GM21381 (cell line): ENCODE results near the gene FOXK1.
"Not testable (repeated sequence)": the region's sequence is repeated elsewhere in the genome, so short reads cannot be mapped to it uniquely, and the experiment has no call there.

Source experiments
- ATAC-seq: cut with Tn5 transposase; IDR thresholded peaks from one replicate; pipeline ENCODE4 v1.9.1; 2021; ENCODE audit warnings: mild to moderate bottlenecking, moderate library complexity; ENCODE audit not compliant: unreplicated experiment

FOXK1 gene

DNA sequence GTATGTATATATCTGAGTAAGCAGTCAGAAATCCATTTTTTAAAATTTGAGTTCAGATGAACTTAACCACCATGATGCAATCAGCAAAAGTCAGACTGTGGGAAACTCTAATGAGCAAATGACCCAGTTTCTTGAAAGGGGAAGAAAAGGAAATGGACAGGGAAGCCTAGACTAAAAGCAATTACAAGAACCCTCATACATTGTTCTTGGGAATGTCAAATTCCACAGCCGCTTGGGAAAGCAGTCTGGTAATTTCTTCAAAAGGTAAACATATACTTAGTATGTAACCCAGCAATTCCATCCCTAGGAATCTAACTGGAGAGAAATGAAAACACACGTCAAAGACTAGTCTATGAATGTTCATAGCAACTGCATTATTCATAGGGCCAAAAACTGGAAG is 16.4 kb upstream of the FOXK1 start:
- ATAC-seq = no peak

DNA sequence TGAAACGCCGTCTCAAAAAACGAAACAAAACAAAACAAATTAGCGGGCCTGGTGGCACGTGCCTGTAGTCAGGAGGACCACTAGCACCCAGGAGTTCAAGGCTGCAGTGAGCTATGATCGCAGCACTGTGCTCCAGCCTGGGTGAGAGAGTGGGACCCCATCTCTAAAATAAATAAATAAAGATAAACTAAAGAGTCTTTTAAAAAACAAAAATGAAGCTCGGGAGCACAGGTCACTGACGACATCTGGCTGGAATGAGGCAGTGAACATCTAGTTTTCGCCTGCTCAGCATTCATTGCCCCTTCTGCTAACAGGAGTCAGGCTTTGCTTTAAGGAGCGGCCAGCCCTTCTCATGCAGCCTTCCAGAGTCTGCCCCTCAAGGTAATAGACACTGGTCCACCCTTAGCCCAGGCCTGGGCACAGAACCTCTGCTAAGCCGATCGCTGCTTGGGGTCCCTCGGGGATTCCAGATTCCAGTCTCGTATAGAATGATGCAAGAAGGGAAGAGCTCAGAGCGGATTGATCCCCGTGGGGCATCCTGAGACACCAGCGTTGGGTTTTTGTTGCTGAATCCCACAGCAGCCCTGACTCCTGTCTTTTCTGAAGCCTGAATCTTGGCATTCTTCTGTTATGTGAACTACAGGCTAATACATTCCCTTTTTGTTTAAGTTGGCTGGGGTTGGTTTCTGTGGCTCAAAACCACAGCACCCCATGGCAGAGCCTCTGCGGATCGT is 14.2 kb upstream of the FOXK1 start:
- ATAC-seq = no peak

DNA sequence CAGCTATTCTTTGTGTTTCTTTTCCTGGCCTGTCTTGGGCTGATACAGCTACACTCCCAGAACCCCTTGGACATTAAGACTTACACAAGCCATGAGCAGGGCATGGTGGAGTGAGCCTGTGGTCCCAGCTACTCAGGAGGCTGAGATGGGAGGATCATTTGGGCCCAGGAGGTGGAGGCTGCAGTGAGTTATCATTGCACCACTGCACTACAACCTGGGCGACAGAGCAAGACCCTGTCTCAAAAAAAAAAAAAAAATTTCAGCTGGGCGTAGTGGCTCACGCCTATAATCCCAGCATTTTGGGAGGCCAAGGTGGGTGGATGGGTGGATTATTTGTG is 13.6 kb upstream of the FOXK1 start:
- no peak for ATAC-seq

DNA sequence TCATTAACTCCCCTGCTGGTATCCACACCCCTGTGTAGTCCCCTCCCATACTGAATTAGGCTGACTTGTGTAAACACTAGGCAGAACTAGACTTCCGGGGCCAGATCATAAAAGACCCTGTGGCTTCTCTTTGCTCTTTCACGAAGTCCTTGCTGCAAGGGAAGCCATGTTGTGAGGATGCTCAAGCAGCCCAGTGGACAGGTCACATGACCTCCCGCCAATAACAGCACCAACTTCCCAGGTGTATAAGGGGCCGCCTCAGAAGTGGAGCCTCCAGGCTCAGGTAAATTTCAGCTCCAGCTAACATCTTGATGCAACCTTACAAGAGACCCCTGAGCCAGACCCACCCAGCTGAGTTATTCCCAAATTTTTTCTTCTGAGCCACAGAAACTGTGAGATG is 11.3 kb upstream of the FOXK1 start:
- no peak for ATAC-seq

DNA sequence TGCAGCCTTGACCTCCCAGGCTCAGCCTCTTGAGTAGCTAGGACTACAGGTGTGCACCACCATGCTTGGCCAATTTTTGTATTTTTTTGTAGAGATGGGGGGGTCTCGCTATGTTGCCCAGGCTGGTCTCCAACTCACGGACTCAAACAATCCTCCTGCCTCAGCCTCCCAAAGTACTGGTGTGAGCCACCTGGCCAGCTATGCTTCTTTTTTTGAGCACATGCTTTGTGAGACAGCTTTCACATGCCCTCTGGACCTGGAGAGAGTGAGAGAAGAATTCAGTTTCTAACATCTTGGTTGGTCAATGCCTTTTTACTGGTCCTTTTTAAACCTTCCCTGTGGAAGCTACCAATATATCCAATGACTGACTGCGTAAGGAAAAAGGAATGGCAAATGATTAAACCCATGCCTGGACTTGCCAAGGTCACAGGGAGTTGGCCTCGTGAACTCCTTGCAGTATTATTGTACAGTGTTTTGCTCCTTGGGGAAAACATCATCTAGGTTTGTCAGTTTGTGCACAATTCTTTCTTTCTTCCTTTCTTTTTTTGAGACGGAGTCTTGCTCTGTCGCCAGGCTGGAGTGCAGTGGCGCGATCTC is 6.2 kb upstream of the FOXK1 start:
- ATAC-seq = no peak

DNA sequence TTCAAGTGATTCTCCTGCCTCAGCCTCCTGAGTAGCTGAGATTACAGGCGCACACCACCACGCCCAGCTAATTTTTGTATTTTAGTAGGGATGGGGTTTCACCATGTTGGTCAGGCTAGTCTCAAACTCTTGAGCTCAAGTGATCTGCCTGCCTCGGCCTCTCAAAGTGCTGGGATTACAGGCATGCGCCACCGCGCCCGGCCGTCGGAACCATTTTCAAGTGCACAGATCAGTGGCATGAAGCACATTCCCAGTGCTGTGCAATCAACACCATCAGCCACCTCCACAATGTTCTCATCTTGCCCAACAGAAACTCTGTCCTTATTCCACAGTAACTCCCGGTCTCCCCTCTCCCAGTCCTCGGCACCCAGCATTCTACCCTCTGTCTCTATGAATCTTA is 4.6 kb upstream of the FOXK1 start:
- not testable (repeated sequence) for ATAC-seq

DNA sequence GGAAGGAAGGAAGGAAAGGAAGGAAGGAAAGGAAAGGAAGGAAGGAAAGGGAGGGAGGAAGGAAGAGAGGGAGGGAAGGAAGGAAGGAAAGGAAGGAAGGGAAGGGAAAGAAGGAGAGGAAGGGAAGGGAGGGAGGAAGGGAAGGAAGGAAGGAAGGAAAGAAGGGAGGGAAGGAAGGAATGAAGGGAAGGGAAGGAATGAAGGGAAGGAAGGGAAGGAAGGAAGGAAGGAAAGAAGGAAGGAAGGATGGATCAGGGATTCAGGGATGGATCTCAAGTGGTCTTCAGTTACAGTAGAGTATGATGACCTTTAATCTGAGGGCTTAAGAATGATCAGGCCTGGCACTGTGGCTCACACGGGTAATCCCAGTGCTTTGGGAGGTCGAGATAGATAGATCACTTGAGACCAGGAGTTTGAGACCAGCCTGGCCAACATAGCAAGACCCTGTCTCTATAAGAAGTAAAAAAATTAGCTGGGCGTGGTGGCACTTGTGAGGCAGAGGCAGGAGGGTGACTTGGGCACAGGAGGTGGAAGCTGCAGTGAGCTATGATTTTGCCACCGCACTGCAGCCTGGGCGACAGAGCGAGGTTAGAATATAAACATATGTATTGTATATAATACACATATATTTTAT is 760 bp upstream of the FOXK1 start:
- no peak for ATAC-seq

DNA sequence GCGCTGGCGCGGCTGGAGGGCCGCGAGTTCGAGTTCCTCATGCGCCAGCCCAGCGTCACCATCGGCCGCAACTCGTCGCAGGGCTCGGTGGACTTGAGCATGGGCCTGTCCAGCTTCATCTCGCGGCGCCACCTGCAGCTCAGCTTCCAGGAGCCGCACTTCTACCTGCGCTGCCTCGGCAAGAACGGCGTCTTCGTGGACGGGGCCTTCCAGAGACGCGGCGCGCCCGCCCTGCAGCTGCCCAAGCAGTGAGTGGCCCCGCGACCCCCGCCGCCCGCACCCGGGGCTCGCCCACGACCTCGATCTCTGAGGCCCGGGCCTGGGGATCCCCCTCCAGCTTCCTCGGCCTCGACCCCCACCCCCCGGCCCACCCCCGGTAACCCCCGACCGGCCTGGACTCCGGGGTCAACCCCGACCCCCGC is 537 bp downstream of the FOXK1 start:
- ATAC-seq = peak; percentile 24

DNA sequence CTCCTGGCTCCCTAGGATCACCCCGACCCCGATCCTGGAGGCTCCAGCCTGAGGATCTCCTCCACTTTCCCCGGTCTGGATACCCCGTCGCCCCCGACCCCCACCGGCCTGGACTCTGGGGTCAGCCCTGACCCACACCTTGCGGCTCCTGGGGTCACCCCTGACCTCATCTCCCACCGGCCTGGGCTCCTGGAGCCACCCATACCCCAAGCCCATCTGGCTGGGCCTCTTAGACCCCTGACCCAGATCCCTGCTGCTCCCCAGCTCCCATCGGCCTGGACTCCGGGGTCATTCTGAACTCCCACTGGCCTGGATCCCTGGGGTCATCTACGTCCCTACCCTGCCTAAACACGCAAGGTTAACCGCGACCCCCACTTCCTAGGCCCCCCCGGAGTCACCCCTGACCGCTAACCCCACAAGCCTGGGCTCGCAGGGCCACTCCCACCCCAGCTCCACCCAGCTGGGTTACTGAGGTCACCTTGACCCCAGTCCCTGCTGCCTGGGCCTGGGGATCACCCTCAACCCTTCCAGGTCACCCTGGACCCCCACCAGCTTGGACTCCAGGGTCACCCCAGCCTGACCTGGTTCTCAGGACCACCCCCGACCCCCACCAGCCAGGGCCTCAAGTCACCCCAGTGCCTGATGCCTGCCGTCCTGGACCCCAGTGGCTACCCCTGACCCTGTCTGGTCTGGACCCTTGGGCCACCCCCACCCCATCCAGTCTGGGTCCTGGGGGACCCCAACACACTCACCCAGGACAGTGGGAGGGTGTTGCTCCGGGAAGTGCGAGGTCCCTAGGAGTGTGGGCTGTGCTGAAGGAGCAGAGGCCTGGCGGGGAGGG is 1.2 kb downstream of the FOXK1 start:
- no peak for ATAC-seq

DNA sequence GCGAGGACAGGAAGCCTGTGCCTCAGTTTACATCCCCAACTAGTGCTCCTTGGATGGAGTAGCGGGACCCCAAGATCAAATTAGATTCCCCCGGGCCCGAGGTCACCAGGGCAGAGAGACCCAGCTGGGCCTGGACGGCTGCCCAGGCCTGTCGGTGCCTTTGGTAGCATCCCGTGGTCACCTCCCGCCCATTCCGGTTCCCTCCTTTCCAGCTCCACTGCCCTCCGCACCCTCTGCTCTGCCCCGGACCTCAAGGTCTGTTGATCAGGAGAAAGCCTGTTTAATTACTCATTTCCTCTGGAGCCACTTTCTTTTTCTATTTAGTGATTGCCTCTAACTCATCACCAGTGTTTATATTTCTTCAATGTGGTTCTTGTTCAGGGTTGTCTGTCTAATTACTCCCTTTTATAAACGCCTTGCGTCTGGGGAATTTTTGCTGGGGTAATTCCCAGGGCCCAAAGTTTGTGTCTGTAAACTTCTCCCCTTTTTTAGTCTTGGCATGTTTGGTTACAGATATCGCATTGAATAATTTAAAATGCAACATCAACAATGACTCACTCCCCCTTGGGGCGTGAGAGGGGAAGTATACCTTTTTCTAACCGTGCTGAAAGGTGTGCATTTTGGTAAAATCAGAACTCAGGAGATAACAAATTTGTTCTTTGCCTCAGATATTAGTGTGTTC is 1.9 kb downstream of the FOXK1 start:
- no peak for ATAC-seq

DNA sequence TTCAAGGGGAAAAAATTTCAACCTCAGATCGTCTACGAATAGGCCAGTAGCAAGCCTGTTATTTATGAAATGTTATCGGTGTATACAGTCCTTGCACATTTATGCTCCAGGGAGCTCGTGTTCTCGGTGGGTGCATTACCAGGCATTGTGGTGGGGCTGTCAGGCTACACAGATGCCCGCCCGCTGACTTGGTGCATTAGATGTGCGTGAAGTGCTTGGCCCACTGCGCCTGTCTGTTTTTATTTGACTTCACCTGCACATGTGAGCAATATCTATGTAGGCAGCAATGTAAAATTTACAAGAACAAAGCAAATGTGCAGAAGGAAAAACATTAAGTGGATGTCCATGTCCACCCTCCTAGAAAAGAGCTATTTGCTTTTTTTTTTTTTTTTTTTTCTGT is 2.8 kb downstream of the FOXK1 start:
- ATAC-seq = no peak

DNA sequence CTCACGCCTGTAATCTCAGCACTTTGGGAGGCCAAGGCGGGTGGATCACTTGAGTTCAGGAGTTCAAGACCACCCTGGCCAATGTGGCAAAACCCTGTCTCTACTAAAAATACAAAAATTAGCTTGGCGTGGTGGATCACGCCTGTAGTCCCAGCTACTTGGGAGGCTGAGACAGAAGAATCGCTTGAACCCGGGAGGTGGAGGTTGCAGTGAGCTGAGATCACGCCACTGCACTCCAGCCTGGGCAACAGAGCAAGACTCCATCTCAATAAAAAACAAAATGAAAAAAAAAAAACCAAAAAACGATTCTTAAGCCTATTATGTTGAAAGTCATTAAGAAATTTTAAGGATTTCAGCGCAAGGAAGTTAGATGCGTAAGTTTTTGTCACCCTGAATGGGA is 3.6 kb downstream of the FOXK1 start:
- ATAC-seq = not testable (repeated sequence)

DNA sequence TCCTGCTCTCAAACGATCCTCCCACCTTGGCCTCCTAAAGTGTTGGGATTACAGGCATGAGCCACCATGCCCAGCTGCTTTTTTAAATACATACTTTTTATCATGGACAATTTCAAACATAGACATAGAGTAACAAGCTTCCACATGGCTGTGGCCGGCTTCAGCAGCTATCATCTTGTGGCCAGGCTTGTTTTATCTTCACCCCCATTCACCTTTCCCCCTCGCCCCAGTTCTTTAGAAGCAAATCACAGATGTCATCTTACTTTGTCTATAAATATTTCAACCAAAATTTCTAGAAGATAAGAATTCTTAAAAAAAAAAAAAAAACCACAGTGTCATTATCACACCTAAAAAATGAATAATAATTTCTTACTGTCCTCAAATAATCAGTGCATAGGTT is 5.9 kb downstream of the FOXK1 start:
- ATAC-seq = no peak

DNA sequence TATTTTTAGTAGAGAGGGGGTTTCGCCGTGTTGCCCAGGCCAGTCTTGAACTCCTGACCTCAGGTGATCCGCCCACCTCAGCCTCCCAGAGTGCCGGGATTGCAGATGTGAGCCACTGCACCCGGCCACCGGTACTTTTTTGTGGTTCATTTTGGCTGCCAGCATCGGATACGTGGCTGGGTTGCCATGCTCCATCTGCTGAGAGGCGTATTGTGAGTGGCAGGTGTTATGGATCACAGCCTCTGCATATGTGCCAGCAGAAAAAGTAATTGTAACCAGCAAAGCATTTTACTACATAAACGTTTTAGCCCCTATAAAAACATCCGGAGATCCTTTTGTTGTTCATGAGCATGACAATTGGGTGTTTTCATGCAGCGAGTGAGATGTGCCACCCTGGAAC is 7.1 kb downstream of the FOXK1 start:
- no peak for ATAC-seq

DNA sequence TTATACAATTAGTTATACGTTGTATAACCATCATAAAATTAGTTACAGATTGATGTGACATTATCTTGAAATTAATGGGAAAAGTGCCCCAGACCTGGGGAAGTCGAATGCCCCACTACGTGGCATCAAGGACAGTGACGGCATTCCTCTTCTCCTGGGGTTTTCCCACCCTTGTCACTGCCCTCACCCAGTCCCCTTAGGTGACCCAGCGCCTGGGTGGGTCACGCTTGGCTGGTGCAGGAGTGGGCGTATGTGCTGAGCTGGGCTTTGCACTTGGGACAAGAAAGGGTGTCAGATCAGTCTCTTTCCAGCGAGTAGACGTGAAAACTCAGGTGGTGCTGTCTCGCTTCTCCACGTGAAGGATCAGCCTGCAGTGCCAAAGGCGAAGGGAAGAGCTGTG is 7.6 kb downstream of the FOXK1 start:
- no peak for ATAC-seq

DNA sequence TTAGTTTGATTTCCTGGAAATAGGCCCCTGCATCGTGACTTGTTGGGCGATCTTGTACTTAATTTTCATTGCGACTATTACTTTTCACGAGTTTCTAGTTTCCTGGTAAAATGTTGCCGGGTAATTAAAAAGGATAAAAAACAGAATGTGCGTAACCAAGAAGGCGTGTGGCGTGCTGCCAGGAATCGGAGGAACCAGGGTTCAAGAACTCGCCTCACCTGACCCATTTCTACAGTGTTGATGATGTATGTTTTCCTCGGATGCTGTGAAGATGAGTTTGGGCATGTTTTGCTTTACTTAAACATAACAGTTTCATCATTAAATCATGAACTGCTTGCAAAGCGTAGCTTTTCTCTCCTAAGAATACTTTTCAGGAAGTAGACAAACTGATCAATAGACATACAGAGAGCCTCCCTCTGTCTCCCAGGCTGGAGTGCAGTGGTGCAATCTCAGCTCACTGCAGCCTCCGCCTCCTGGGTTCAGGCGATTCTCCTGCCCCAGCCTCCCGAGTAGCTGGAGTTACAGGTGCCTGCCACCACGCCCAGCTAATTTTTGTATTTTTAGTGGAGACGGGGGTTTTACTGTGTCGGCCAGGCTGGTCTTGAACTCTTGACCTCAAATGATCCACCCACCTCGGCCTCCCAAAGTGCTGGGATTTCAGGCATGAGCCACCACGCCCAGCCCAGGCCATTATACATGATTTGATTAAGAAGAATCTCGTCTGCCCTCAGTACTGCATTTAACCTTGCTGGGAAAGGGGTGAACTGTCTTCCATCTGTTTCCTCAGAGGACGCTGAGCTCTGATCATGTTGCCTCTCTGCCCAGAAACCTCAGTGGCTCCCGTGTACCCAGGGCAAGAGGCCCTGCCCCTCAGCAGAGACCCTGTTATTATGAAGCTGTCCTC is 9.1 kb downstream of the FOXK1 start:
- no peak for ATAC-seq

DNA sequence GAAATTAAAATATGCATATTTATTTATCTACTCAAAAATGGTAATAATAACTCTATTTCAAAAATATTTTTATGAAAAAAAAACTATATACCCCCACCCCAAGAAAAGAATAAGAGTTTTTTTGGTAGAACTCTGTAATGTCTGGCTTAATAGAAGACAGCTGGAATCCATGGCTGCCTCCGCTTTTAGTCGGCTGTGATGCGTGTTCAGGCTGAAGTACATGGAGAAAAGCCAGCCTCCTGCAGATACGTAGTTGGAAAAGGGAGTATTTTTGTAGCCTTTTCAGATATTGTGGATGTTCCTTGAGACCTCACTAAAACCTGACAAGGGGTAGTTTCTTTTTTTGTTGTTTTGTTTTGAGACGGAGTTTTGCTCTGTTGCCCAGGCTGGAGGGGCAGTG is 10.0 kb downstream of the FOXK1 start:
- ATAC-seq = no peak

DNA sequence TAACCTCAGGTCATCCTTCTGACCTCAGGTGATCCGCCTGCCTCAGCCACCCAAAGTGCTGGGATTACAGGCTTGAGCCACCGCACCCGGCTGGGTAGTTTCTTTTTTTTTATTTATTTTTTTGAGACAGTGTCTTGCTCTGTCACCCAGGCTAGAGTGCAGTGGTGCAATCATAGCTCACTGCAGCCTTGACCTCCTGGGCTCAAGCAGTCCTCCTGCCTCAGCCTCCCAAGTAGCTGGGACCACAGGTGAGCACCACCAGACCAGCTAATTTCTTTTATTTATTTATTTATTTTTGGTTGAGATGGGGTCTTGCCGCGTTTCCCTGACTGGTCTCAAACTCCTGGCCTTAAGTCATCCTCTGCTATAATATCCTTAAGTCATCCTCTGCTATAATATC is 10.5 kb downstream of the FOXK1 start:
- not testable (repeated sequence) for ATAC-seq

DNA sequence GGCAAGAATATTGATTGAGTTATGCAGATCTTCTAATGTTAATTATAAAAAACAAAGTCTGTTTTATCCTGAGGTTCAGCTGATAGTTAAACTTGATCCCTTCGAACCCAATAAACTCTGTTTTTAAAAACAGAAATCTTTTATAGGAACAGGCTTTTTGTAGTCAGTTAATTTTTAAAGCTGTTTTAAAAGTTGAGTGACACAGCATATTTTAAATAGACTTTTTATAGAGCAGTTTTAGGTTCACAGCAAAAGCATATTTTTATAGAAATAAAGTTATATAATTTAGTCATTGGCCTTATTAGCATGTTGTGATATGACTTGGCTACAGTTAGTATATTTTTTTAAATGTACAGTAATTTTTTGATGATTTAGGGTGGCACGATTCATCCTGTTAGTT is 11.1 kb downstream of the FOXK1 start:
- no peak for ATAC-seq

DNA sequence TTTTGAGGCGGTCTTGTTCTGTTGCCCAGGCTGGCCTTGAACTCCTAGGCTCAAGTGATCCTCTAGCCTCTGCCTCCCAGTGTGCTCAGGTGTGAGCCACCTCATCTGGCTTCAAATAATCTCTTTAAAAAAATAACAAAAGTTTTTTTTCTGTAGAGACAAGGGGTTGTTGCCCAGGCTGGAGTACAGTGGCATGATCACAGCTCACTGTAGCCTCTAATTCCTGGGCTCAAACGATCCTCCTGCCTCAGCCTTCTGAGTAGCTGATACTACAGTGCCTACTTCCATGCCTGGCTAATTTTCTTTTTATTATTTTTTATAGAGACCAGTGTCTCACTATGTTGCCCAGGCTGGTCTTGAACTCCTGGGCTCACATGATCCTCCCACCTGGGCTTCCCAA is 11.7 kb downstream of the FOXK1 start:
- no peak for ATAC-seq
